ENCODE data around the gene PMP22.
"Not testable (repeated sequence)": the region's sequence is repeated elsewhere in the genome, so short reads cannot be mapped to it uniquely, and the experiment has no call there.

Gene PMP22

GRCh38 chr17:15210247-15210646 lies 54.9 kb downstream of the PMP22 start:
- no peak for DNase-seq (ENCODE audit: low spot score)

GRCh38 chr17:15203062-15203461 lies 62.1 kb downstream of the PMP22 start:
- not testable (repeated sequence) for DNase-seq (ENCODE audit: low spot score)

GRCh38 chr17:15200574-15200973 lies 64.6 kb downstream of the PMP22 start:
- DNase-seq (ENCODE audit: low spot score): not testable (repeated sequence)

GRCh38 chr17:15197229-15197628 lies 67.9 kb downstream of the PMP22 start:
- DNase-seq (ENCODE audit: low spot score): no peak

GRCh38 chr17:15194859-15195277 lies 70.3 kb downstream of the PMP22 start:
- DNase-seq (ENCODE audit: low spot score): no peak

GRCh38 chr17:15185625-15185991 lies 79.5 kb downstream of the PMP22 start:
- DNase-seq (ENCODE audit: low spot score): no peak

- no peak for DNase-seq (ENCODE audit: low spot score)
These were observed 80.1 kb downstream of the PMP22 start for GRCh38 chr17:15184872-15185624.

GRCh38 chr17:15181816-15182215 lies 83.3 kb downstream of the PMP22 start:
- no peak for DNase-seq (ENCODE audit: low spot score)

GRCh38 chr17:15181333-15181732 lies 83.8 kb downstream of the PMP22 start:
- no peak for DNase-seq (ENCODE audit: low spot score)

GRCh38 chr17:15180121-15180561 lies 85.0 kb downstream of the PMP22 start:
- DNase-seq (ENCODE audit: low spot score): no peak

All from NAMALWA (cell line).